Left lung (tissue), 10 donors: ENCODE measurements around the gene RAPH1. TPM values are rescaled to one million over a fixed set of nuclear protein-coding genes. Genes with fewer than 3 reads are reported as not detected.
"Not testable (repeated sequence)": the region's sequence is repeated elsewhere in the genome, so short reads cannot be mapped to it uniquely, and the experiment has no call there.

Experiments used
- ATAC-seq: fragments of 200-7000 bp; cut with Tn5 transposase; one replicate; pipeline ENCODE4 v1.9.1; 2020; ENCODE audit warnings: moderate library complexity
- DNase-seq, 4 donors: peaks; one replicate each; pipeline ENCODE4 v3.0.0-alpha.2; 2013 to 2020
- H3K27ac ChIP-seq, 2 donors: fragments of 200-600 bp; sonication (generic) in 1 of 2; one replicate each; pipeline versions ENCODE4 v1.5.0 to v1.8.0; 2020 to 2021
- H3K27me3 ChIP-seq, 2 donors: fragments of 200-600 bp; sonication (generic) in 1 of 2; one replicate each; pipeline versions ENCODE4 v1.5.0 to v1.8.0; 2020 to 2021
- H3K36me3 ChIP-seq, 2 donors: fragments of 200-600 bp; sonication (generic) in 1 of 2; one replicate each; pipeline versions ENCODE4 v1.5.0 to v1.8.0; 2020 to 2021
- H3K4me1 ChIP-seq, 2 donors: fragments of 200-600 bp; one replicate each; pipeline ENCODE4 v1.8.0; 2021
- H3K4me3 ChIP-seq, 2 donors: fragments of 200-600 bp; sonication (generic) in 1 of 2; one replicate each; pipeline versions ENCODE4 v1.5.0 to v1.8.0; 2020 to 2021; ENCODE audit warnings: mild to moderate bottlenecking in 1 of 2
- H3K9me3 ChIP-seq, 2 donors: fragments of 200-600 bp; sonication (generic) in 1 of 2; one replicate each; pipeline versions ENCODE4 v1.5.0 to v1.8.0; 2020 to 2021
- intact Hi-C, 2 donors: fragments of 100-400 bp; cut with DNase I; formaldehyde crosslinking; loops; one replicate each; pipeline versions ENCODE4 v1.11.2 to v1.14.2; 2022
- polyA plus RNA-seq, 6 donors: library from polyadenylated mRNA; unstranded; fragments of 120-200 nt; gene quantifications; one replicate each; pipeline ENCODE4 v1.2.1, GENCODE V29; 2013; ENCODE audit not compliant: insufficient read length in 6 of 6
- total RNA-seq, 2 donors: library from RNA; stranded (reverse); fragmentation: NEBNext Ultra II Directional; extraction: Animal tissue kit (Norgen Biotek cat#: 25700); gene quantifications; one replicate each; pipeline ENCODE4 v1.2.1, GENCODE V29; 2021
- TF ChIP-seq, protein P1 (sequence below), 2 donors: fragments of 200-600 bp; sonication (generic) in 1 of 2; IDR thresholded peaks; one replicate each; pipeline versions ENCODE4 v1.5.0 to v1.8.0; 2021; ENCODE audit warnings: antibody characterized with exemption in 2 of 2
- donor health status: DM: no; HTN: yes; CAD: no.
- donor health status: DM: no; HTN: no; CAD: no.

Gene RAPH1
- total and polyA plus RNA-seq, 8 donors = 24.6 to 74.7 (median 27.8) TPM

DNA sequence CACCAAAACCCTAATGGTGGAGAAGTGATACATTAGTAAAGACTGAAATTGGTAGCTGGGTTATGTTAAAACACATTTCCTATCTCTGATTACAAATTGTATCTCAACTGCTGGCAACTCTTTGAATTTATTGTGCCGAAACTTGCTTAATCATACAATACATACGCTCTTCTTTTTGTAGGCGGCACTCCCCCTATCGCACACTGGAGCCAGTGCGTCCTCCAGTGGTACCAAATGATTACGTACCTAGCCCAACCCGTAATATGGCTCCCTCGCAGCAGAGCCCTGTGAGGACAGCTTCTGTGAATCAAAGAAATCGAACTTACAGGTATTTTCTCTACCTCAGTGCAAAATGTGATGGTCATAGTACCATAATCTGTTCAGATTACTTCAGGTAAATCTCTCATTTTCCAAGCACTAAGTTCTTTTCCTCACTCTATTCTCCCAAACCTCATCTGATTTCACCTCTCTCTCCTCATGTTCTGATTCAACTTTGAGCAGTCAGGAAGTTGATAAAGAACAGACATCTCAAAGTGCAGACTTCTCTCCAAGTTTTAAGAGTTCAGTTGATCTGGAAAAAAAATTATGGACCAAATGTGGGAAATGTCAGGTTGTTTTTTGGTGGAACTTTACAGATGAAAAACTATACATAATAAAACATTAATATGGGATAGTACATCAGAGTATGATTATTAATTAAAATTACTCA is 140.4 kb downstream of the RAPH1 start:
- TF ChIP-seq, protein P1, sequence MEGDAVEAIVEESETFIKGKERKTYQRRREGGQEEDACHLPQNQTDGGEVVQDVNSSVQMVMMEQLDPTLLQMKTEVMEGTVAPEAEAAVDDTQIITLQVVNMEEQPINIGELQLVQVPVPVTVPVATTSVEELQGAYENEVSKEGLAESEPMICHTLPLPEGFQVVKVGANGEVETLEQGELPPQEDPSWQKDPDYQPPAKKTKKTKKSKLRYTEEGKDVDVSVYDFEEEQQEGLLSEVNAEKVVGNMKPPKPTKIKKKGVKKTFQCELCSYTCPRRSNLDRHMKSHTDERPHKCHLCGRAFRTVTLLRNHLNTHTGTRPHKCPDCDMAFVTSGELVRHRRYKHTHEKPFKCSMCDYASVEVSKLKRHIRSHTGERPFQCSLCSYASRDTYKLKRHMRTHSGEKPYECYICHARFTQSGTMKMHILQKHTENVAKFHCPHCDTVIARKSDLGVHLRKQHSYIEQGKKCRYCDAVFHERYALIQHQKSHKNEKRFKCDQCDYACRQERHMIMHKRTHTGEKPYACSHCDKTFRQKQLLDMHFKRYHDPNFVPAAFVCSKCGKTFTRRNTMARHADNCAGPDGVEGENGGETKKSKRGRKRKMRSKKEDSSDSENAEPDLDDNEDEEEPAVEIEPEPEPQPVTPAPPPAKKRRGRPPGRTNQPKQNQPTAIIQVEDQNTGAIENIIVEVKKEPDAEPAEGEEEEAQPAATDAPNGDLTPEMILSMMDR (IDR thresholded peaks at IDR 0.05) = no peak
- intact Hi-C loops = no loop called here
- Histone ChIP-seq H3K36me3 (peaks cover 0 to 5% of the 10 kb centered on the region in 2 donors), H3K27me3 (no peaks in the 10 kb centered on the region), H3K4me3 (no peak overlapping the region), H3K27ac (no peak overlapping the region), H3K4me1 (no peaks in the 10 kb centered on the region), H3K9me3 (peaks cover 0 to 4% of the 10 kb centered on the region in 2 donors)
- DNase-seq (no peak), ATAC-seq (no peak)

DNA sequence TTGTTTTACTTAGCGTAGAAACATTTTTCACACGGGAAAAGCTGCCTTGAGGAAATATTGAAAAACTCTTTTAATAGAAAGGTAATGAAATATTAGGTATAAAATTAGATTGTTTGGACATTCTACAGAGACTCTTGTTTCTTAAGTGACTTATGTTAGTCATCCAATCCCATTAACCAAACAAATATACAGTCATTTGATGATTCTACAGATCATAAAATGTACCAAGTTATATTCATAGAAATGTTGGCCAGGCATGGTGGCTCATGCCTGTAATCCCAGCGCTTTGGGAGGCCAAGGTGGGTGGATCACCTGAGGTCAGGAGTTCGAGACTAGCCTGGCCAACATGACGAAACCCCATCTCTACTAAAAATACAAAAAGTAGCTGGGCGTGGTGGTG is 146.9 kb downstream of the RAPH1 start:
- intact Hi-C loops, H3K4me3 ChIP-seq, H3K27ac ChIP-seq, H3K4me1 ChIP-seq, H3K27me3 ChIP-seq, H3K36me3 ChIP-seq, H3K9me3 ChIP-seq, ATAC-seq, DNase-seq: not testable (repeated sequence)

DNA sequence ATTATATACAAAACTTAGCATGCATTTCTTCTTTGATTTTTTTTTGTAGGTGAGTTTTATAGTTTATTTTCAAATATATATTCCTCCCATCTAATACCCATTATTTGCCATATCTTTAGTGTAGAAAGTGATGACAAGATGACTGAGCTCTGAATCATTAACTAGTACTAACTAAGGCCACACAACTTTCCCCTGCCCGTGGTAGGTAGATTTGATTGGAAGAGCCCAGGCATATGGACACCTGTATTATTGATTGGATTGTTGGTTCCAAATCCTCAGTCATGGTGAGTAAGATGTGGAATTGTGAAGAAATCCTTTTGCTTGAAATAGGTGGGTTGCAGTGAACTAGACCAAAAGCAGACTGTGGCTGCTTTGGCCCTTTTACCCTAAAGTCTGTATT is 152.1 kb downstream of the RAPH1 start:
- no peak for ATAC-seq

DNA sequence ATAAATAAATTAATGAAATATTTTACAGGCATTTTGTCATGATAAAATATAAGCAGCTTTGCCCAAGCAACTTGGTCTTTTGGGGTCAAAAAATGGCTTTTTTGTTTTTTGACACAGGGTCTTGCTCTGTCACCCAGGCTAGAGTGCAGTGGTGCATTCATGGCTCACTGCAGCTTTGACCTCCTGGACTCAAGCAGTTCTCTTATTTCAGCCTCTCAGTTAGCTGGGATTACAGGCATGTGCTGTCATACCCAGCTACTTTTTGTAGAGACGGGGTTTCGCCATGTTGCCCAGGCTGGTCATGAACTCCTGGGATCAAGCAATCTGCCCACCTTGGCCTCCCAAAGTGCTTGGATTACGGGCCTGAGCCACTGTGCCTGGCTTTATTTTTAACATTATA is 155.9 kb downstream of the RAPH1 start:
- Histone ChIP-seq H3K36me3 (no peaks in the 10 kb centered on the region), H3K4me1 (no peaks in the 10 kb centered on the region), H3K27me3 (no peaks in the 10 kb centered on the region), H3K4me3 (no peak overlapping the region), H3K9me3 (no peaks in the 10 kb centered on the region), H3K27ac (no peak overlapping the region)
- ATAC-seq (no peak), DNase-seq (no peak)
- TF ChIP-seq, protein P1 (IDR thresholded peaks at IDR 0.05) = no peak
- intact Hi-C loops = no loop called here

More for the DNA sequence above, 152.1 kb downstream of the RAPH1 start:
- no peak for DNase-seq
- H3K4me1 ChIP-seq = no peaks in the 10 kb centered on the region
- intact Hi-C loops = no loop called here
- no peaks in the 10 kb centered on the region for H3K36me3 ChIP-seq
- H3K4me3 ChIP-seq = no peak overlapping the region
- TF ChIP-seq, protein P1 (IDR thresholded peaks at IDR 0.05) = no peak
- H3K27ac ChIP-seq = no peak overlapping the region
- H3K9me3 ChIP-seq = no peaks in the 10 kb centered on the region
- no peaks in the 10 kb centered on the region for H3K27me3 ChIP-seq

DNA sequence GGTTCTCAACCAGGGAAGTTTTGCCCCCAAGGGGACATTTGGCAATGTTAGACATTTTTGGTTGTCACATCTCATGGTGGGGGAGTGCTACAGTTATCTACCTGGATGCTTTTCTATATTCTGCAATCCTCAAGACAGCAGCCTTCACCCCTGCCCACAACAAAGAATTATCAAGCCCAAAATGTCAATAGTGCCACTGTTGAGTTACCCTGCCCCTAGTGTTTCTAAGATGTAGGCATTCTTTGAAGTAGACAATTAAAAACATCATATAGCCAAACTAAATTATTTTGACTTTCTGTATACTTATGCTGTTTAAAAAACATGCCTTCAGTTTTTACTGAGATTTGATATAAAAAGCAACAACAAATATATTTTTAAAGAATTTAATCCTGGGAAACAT is 158.9 kb downstream of the RAPH1 start:
- H3K4me1 ChIP-seq = no peaks in the 10 kb centered on the region
- H3K9me3 ChIP-seq = no peaks in the 10 kb centered on the region
- no peak for ATAC-seq
- H3K4me3 ChIP-seq = no peak overlapping the region
- intact Hi-C loops = no loop called here
- H3K27me3 ChIP-seq = no peaks in the 10 kb centered on the region
- H3K36me3 ChIP-seq = no peaks in the 10 kb centered on the region
- TF ChIP-seq, protein P1 (IDR thresholded peaks at IDR 0.05) = no peak
- no peak for DNase-seq
- H3K27ac ChIP-seq = no peak overlapping the region

DNA sequence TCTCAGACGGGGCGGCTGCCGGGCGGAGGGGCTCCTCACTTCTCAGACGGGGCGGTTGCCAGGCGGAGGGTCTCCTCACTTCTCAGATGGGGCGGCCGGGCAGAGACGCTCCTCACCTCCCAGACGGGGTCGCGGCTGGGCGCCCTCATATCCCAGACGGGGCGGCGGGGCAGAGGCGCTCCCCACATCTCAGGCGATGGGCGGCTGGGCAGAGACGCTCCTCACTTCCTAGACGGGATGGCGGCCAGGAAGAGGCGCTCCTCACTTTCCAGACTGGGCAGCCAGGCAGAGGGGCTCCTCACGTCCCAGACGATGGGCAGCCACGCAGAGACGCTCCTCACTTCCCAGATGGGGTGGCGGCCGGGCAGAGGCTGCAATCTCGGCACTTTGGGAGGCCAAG is 162.4 kb downstream of the RAPH1 start:
- H3K27ac ChIP-seq, intact Hi-C loops, ATAC-seq, H3K4me1 ChIP-seq, H3K4me3 ChIP-seq, H3K9me3 ChIP-seq, DNase-seq, H3K36me3 ChIP-seq, H3K27me3 ChIP-seq: not testable (repeated sequence)
